HUES6 (cell line): Measurements from ENCODE around the gene VPS52.

Experiments used
- H3K27ac ChIP-seq: 2 replicates; pipeline ENCODE4 v1.7.0; 2013; ENCODE audit warnings: low read depth, mild to moderate bottlenecking, low read length, inconsistent platforms
- H3K27me3 ChIP-seq: 2 replicates; pipeline ENCODE4 v1.6.1; 2013; ENCODE audit warnings: low read length; ENCODE audit not compliant: control insufficient read depth, insufficient read depth
- H3K36me3 ChIP-seq: 2 replicates; pipeline ENCODE4 v1.6.1; 2013; ENCODE audit warnings: low read length; ENCODE audit not compliant: control insufficient read depth, insufficient read depth
- H3K4me1 ChIP-seq: 2 replicates; pipeline ENCODE4 v1.6.1; 2013; ENCODE audit warnings: low read length; ENCODE audit not compliant: control insufficient read depth, insufficient read depth
- H3K4me3 ChIP-seq: 2 replicates; pipeline ENCODE4 v1.5.1; 2013; ENCODE audit warnings: low read depth, low read length
- H3K9ac ChIP-seq: one replicate; pipeline ENCODE4 v1.6.1; 2013; ENCODE audit warnings: mild to moderate bottlenecking, low read length
- H3K9me3 ChIP-seq: 2 replicates; pipeline ENCODE4 v1.6.1; 2013; ENCODE audit warnings: low read depth, low read length; ENCODE audit not compliant: control insufficient read depth, insufficient read depth

VPS52 gene

DNA sequence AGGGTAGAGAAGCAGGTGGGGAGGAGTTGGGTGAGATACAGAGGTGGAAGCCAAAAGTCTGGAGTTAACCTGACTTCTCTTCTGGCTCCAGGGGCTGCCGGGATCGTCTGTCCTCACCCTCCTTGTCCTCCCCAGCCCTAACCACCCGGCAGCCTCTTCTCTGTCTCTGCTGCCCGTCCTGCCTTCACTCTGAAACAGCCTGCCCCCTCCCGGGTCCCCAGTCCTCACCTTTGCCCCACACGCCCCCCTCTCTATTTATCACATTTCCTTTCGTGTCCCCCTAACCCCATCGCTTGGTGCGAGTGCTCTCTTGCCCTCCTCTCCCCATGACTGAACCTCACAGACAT lies 57.7 kb downstream of the VPS52 start:
- Histone ChIP-seq H3K36me3 (peaks cover 15% of the 10 kb centered on the region), H3K9me3 (no peaks in the 10 kb centered on the region), H3K4me3 (peak overlapping the region; percentile 89), H3K27ac (no peak overlapping the region), H3K9ac (peak overlapping the region; percentile 36), H3K27me3 (peaks cover 83% of the 10 kb centered on the region), H3K4me1 (peaks cover 52% of the 10 kb centered on the region)

DNA sequence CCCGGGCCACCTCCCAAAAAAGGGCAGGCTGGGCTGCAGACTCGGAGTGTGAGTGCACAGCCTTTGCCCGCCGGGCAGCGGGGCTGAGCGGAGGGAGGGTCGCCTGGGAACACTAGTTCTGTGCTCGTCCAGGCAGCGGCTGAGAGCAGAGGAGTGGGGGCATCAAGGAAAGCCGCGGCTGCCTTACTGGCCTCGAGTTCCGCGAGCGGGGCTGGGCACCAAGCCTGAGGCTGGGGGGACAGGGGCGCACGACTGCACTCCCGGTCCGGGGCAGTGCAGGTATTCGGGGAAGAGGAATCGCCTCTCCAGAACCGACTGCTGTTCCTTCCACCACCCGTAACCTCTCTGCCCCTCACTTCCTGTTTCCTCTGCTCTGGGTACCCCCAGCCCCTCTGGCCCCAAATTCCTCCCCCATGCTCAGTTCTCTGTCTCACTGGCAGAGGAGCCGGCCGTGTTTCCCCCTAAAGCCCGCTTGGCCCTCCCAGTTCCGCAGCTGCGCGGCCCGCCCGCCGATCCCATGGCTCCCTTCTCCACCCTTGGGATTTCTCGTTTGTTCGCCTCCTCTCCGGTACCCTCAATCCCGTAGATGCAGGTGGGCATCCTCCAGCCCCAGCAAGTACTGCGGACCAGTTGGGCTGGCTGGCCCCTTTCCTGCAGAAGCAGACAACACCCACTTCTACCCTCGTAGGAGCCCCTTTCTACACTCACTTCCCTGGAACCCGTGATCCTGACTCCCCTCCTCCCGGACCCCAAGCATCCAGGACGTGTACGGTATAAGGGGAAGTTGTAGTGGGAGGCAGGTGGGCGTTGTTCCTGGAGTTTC lies 58.3 kb downstream of the VPS52 start:
- Histone ChIP-seq H3K4me3 (peak overlapping the region; percentile 89), H3K4me1 (peaks cover 54% of the 10 kb centered on the region), H3K27me3 (peaks cover 78% of the 10 kb centered on the region), H3K27ac (no peak overlapping the region), H3K36me3 (peaks cover 15% of the 10 kb centered on the region), H3K9me3 (no peaks in the 10 kb centered on the region), H3K9ac (peak overlapping the region; percentile 36)

DNA sequence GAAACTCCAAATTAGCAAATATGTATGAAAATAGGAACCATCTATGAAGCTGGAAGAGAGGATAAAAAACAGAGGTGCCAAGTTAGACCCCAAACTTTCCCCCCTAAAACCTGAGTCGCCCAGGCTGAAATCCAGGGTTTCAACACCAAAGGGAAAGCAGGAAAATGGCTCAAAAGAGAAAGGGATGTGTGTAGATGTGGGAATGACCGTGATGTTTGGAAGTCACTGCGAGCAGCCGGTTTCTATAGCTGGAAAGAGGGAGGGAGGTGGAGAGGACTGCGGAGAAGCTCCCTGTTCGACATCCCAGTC lies 58.9 kb downstream of the VPS52 start:
- Histone ChIP-seq H3K9me3 (no peaks in the 10 kb centered on the region), H3K9ac (peak overlapping the region; percentile 36), H3K27me3 (peaks cover 72% of the 10 kb centered on the region), H3K36me3 (peaks cover 15% of the 10 kb centered on the region), H3K4me3 (peak overlapping the region; percentile 89), H3K4me1 (peaks cover 51% of the 10 kb centered on the region), H3K27ac (no peak overlapping the region)

DNA sequence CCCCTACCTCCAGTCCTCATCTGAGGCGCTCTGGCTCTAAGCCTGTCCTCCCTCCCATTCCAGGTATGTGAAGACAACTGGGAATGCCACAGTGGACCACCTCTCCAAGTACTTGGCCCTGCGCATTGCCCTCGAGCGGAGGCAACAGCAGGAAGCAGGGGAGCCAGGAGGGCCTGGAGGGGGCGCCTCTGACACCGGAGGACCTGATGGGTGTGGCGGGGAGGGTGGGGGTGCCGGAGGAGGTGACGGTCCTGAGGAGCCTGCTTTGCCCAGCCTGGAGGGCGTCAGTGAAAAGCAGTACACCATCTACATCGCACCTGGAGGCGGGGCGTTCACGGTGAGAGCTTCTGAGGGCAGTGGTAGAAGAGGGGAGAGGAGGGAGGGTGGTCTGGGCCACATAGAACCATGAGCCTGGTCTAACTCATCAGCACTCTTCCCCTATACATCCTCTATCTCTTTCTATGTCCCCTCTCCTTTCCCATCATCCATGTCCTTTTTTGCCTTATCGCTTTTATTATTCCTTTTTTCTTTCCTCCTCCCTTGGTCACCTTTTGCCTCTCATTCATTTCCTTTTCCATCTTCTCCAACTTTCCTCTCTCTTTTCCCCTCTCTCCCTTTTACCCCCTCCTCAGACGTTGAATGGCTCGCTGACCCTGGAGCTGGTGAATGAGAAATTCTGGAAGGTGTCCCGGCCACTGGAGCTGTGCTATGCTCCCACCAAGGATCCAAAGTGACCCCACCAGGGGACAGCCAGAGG lies 59.8 kb downstream of the VPS52 start:
- peak overlapping the region; percentile 38 for H3K4me3 ChIP-seq
- peaks cover 72% of the 10 kb centered on the region for H3K27me3 ChIP-seq
- no peaks in the 10 kb centered on the region for H3K9me3 ChIP-seq
- no peak overlapping the region for H3K9ac ChIP-seq
- no peak overlapping the region for H3K27ac ChIP-seq
- H3K4me1 ChIP-seq, result peaks cover 45% of the 10 kb centered on the region
- peaks cover 15% of the 10 kb centered on the region for H3K36me3 ChIP-seq

DNA sequence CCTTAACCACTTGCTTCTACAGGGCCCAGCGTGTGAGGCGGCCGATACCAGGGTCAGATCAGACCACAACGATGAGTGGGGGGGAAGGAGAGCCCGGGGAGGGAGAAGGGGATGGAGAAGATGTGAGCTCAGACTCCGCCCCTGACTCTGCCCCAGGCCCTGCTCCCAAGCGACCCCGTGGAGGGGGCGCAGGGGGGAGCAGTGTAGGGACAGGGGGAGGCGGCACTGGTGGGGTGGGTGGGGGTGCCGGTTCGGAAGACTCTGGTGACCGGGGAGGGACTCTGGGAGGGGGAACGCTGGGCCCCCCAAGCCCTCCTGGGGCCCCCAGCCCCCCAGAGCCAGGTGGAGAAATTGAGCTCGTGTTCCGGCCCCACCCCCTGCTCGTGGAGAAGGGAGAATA lies 60.5 kb downstream of the VPS52 start:
- Histone ChIP-seq H3K9ac (no peak overlapping the region), H3K27ac (no peak overlapping the region), H3K36me3 (peaks cover 15% of the 10 kb centered on the region), H3K27me3 (peaks cover 72% of the 10 kb centered on the region), H3K9me3 (no peaks in the 10 kb centered on the region), H3K4me1 (peaks cover 52% of the 10 kb centered on the region), H3K4me3 (no peak overlapping the region)

DNA sequence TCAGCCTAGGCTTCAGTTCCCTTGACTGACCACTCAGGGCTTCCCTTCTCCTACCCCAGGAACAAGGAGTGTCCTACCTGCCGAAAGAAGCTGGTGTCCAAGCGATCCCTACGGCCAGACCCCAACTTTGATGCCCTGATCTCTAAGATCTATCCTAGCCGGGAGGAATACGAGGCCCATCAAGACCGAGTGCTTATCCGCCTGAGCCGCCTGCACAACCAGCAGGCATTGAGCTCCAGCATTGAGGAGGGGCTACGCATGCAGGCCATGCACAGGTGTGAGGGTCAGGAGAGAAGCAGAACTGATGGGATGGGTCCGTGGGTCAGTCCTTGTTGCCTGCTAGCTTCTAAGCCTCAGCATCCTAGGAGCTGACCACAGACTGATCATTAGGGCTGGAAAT lies 61.8 kb downstream of the VPS52 start:
- H3K9me3 ChIP-seq, result no peaks in the 10 kb centered on the region
- H3K27me3 ChIP-seq, result peaks cover 69% of the 10 kb centered on the region
- no peak overlapping the region for H3K27ac ChIP-seq
- peaks cover 15% of the 10 kb centered on the region for H3K36me3 ChIP-seq
- peaks cover 52% of the 10 kb centered on the region for H3K4me1 ChIP-seq
- H3K4me3 ChIP-seq, result no peak overlapping the region
- no peak overlapping the region for H3K9ac ChIP-seq

DNA sequence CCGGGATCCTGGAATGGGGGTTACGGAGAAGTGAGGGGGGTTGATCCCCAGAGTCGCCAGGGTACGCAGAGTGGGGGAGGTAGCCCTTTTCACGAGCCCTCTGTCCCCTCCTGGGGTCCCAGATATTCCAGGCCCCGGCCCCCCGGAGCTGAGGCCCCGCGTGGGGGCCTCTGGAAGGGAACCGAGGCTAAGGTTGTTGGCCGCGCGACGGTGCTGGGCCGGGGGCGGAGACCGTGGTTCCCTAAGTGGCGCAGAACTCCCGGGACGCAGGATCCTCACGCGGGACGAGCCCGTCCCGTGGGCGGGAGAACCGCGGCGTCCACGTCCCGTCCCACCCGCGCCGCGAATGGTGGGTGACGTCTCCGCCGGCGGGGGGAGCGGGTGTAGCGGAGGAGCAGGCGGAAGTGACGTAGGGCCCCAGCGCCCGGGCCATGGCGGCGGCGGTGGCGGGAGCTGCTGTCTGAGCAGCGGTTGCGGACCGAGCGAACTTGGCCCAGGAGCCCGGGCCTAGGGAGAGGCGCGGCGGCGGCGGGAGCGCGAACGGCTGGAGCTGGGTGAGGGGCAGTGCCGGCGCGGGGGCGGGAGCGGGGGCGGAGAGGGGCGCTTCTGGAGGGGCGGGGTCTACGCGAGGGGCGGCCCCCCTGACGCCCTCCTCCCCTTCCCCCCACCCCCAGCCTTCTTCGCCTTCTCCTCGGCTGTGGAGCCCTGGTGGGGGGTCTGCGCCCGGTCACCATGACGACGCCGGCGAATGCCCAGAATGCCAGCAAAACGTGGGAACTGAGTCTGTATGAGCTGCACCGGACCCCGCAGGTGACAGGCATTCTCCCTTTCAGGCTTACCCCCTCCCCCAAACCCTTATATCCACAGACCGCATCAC lies 63.3 kb downstream of the VPS52 start, which contains the start of gene RING1:
TSS of gene RING1 (plus strand) at position 410 of the 877 bp plus-strand sequence. CDS start at position 733, 323 bp downstream.
- H3K9me3 ChIP-seq, result no peaks in the 10 kb centered on the region
- H3K9ac ChIP-seq, result peak within 1 kb of the TSS; percentile 78
- H3K27me3 ChIP-seq, result peaks cover 54% of the 10 kb centered on the region
- H3K4me3 ChIP-seq, result peak within 1 kb of the TSS; percentile 96
- H3K27ac ChIP-seq, result peak within 1 kb of the TSS; percentile 27; the same call in 1 of the 2 replicates
- peaks cover 20% of the 10 kb centered on the region for H3K36me3 ChIP-seq
- H3K4me1 ChIP-seq, result peaks cover 45% of the 10 kb centered on the region

DNA sequence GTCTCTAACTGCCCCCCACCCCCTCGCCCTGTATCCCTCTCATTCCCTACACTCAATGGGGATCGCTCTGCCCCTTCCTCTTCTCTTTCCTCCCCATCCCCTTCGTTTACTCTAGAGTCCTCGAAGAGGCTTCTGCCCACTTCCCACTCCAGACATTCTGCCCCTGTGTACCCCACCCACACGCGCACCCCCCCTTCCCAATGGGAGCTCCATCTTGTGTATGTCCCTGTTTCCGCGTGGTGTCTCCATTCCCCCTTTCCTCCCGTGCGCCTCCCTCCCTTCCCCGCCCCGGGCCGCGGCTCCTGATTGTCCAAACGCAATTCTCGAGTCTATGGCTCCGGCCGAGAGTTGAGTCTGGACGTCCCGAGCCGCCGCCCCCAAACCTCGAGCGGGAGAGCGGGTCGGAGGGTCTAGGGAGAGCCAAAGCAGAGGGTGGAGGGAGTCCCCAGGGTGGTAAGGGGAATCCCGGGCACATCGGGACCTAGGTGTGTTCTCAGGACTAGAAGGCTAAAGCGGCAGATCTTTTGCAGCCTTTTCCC lies 64.1 kb downstream of the VPS52 start:
- peak overlapping the region; percentile 27; the same call in 1 of the 2 replicates for H3K27ac ChIP-seq
- peak overlapping the region; percentile 78 for H3K9ac ChIP-seq

DNA sequence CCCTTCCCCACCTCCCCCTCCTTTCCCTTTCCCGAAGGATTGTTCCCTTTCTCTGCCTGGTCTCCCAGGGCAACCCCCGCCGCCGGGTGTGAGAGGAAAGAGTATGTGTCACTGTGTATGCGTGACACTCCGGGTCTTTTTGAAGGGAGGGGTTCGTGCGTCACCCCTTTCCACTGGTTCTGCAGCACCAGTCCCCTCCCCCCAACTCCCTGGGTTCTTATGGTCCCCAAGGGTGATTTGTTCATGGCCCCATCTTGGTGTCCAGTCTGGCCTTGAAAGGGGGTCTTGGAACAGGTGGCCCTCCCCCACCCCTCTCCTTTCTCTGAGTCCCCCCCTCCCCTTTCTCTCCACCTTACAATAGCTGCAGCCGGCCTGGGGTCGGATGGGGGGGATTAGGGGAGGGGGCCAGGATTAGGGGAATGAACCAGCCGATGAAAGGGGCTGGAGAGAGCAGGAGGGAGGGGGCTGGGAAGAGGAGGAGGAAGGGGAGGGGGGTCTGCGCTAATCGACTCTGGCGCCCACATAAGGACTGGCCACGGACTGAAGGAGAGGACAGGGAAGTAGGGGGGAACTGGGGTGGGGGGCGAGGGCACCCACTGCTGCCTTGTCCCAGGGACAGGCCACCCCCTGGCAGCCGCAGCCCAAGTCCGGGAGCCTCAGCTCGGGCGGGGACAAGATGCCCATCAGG lies 64.7 kb downstream of the VPS52 start:
- H3K36me3 ChIP-seq, result peaks cover 33% of the 10 kb centered on the region
- H3K4me1 ChIP-seq, result peaks cover 36% of the 10 kb centered on the region
- no peak overlapping the region for H3K9ac ChIP-seq
- H3K27me3 ChIP-seq, result peaks cover 41% of the 10 kb centered on the region
- H3K27ac ChIP-seq, result no peak overlapping the region
- H3K9me3 ChIP-seq, result no peaks in the 10 kb centered on the region
- peak overlapping the region; percentile 96 for H3K4me3 ChIP-seq

More for the DNA sequence above, 64.1 kb downstream of the VPS52 start:
- H3K4me1 ChIP-seq, result peaks cover 40% of the 10 kb centered on the region
- H3K27me3 ChIP-seq, result peaks cover 47% of the 10 kb centered on the region
- H3K36me3 ChIP-seq, result peaks cover 27% of the 10 kb centered on the region
- no peaks in the 10 kb centered on the region for H3K9me3 ChIP-seq
- peak overlapping the region; percentile 96 for H3K4me3 ChIP-seq
